ENCODE data around the gene THEMIS2.

DNA sequence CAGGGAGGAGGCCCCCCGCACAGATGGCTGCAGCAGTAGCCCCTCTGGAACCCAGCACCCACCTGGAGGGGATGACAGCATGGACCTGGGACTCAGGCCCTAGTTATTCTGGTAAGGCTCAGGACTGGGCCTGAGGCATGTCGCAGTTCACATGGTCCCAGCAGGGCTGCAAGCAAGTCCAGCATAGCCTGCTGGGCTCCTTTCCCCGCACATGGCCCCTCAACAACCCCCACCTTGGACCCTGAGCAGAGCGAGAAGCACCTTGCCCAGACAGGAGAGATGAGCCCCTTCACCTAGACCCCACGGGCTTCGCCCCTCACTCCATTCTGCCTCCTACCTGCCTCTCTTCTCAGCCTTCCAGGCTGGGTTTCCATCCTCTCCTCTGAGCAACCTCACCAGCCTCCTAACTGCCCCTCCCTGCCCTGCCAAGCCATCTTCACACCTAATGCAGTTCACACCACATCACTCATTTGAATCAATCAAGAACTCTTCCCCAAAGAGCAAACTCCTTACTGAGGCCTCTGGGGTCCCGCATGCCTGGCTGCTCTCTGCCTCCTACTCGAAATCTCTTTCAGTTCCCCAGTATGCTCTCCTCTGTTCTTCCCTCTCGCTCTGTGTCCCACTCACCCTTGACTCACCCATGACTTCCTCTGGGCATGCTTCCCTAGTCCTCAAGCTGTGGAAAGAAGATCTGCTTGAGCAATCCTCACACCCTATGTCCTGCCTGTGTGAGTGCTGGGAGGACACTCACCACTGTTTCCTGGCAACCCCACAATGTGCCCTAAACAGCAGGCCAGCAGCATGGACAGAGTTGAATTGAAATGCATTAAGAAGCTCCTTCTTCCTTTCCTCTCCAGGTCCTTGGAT is 9.4 kb upstream of the THEMIS2 start:
- TF ChIP-seq, protein P1, sequence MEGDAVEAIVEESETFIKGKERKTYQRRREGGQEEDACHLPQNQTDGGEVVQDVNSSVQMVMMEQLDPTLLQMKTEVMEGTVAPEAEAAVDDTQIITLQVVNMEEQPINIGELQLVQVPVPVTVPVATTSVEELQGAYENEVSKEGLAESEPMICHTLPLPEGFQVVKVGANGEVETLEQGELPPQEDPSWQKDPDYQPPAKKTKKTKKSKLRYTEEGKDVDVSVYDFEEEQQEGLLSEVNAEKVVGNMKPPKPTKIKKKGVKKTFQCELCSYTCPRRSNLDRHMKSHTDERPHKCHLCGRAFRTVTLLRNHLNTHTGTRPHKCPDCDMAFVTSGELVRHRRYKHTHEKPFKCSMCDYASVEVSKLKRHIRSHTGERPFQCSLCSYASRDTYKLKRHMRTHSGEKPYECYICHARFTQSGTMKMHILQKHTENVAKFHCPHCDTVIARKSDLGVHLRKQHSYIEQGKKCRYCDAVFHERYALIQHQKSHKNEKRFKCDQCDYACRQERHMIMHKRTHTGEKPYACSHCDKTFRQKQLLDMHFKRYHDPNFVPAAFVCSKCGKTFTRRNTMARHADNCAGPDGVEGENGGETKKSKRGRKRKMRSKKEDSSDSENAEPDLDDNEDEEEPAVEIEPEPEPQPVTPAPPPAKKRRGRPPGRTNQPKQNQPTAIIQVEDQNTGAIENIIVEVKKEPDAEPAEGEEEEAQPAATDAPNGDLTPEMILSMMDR (IDR thresholded peaks at IDR 0.05 in 2 of 3, conservative IDR thresholded peaks at IDR 0.05 in 1 of 3; ENCODE audit: control insufficient read depth in 2 of 3, extremely low read depth in 1 of 3, insufficient read depth in 1 of 3, low read depth in 3 of 3, low read length in 3 of 3): no peak
- no peak for TF ChIP-seq CBX3 (IDR thresholded peaks at IDR 0.05; ENCODE audit: borderline replicate concordance, low read depth)

Data from GM12878 (cell line).